ENCODE data around the gene ACTN1.
A peak's percentile ranks its signal among the peaks of the same experiment; 100 is the strongest.

ACTN1 gene

GRCh38 chr14:68951800-68952530, 27.1 kb downstream of the ACTN1 start:
- no peak for DNase-seq

- DNase-seq = peak in 8 of 51 donors; percentile 22 to 47 (median 38)
Measured at GRCh38 chr14:68951035-68951797, 27.9 kb downstream of the ACTN1 start.

DNA sequence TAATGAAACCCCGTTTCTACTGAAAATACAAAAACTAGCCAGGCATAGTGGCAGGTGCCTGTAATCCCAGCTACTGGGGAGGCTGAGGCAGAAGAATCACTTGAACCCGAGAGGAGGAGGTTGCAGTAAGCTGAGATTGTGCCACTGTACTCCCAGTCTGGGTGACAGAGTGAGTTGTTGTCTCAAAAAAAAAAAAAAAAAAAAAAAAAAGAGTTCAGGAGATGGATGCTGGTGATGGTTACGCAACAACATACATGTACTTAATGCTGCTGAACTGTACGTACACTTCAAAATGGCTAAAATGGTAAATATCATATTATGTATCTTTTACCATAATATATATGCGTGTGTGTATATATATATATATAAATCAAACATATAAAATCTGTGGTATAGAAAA, 29.0 kb downstream of the ACTN1 start:
- no peak for DNase-seq

DNA sequence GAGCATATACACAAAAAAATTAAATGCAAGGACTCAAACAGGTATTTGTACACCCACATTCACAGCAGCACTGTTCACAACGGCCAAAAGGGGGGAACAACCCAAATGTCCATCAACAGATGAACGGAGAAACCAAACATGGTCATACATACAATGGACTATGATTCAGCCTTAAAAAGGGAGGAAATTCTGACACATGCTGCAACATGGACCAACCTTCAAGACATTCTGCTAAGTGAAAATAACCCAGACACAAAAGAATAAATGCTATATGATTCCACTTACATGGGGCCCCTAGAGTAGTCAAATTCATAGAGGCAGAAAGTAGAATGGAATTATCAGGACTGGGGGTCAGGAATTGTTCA, 29.5 kb downstream of the ACTN1 start:
- no peak for DNase-seq

DNA sequence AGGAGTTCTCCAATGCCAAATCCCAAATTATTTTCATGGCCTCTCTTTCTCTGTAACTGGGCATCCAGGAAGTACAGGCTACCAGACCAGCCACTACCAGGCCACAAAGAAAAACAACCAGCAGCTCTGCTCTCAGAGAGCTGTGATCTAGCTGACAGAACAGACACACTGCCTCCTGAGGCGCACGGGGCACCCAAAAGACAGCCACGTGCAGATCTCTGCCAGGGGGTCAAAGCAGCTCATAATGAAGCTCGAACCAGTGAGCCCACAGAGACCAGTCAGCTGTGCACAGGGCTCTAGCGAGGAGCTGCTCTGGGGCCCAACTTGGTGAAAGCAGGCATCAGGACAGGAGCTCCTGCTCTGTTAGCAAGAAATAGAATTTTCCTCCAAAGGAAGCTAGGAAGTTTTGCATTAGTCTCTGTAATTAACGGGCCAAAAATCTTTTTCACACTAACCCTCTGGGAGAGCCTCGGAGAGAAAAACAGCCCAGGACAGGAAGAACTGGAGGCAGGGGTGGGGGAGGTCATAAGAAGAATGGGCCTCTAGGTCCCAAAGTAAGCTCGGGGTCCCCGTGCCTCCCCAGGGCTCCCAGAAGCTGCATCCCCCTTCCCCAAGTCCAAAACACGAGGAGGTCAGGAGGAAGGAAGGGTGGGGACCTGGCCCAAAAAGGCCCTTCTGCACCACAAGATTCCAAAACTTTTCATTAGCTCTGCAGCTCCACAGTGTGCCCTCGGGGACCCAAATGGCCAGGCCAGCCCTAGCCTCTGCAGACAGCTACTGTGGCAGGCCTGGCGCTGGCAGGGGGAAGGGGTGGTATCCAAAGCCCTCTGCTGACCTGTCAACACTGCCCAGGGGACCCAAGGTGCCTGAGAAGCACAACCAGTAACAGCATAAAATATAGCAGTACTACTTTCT, 30.2 kb downstream of the ACTN1 start:
- no peak for DNase-seq

- no peak for DNase-seq
Measured at GRCh38 chr14:68947802-68948201, 31.3 kb downstream of the ACTN1 start.

GRCh38 chr14:68946489-68946822, 32.6 kb downstream of the ACTN1 start:
- DNase-seq = no peak

DNA sequence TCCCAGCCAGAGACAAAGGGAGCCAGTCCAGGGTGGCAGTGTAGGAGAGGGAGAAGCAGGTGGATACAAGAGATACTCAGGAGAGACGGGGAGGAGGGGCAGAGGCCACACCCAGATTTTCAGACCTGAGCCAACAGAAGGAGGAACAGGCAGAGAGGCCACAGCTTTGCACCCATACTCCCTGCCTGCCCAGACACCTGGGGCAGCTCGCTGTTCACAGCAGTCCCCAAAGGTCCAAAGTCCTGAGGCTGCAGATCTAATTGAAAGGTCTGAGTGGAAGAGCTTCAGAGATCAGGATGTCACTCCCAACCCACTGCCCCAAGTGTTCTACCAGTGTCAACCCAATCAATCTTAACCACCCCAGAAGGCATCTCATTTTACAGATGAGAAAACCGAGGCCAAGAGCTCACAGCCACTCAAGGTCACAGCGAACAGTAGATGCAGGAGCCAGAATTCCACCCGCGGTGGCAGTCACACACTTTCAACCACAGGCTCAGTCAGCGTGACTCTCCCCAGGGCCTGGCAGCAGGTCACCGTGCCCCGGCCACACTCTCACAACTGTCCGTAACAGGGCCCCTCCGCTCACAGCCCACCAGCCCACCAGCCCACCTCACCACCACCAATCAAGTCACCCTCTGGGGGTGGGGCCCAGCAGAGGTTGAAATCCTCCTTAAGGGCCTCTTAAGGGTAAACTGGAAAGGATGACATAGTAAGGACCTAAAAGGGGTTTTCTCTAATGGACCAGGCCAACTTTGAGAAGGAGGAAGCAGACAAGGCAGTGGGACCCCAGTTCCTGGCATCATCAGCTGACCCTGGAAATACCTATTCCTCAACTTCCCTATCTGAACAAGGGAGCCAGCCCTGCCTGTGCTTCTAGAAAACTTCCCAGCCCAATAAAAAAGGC, 33.3 kb downstream of the ACTN1 start:
- DNase-seq = no peak

GRCh38 chr14:68945190-68945584, 33.9 kb downstream of the ACTN1 start:
- no peak for DNase-seq

DNA sequence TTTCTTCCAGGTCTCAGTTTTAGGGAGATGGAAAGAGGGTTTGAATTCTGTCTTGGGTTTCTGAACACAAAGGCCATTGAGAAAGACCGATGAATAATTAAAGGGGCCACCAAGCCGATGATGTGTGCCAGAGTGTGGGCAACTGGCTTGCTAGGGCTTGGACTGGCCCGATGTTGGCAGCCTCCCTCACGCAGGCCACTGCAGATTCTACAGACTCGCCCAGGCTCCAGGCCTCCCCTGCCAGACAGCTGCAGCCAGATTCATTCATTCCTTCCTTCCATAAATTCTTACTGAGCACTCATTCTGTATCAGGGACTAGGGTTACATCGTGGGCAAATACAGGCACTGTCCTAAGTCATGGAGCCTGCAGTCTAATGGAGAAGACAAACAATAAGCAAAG, 34.9 kb downstream of the ACTN1 start:
- peak in 3 of 51 donors; percentile 9 to 46 (median 26) for DNase-seq

GRCh38 chr14:68943107-68943506, 36.0 kb downstream of the ACTN1 start:
- DNase-seq = no peak

DNA sequence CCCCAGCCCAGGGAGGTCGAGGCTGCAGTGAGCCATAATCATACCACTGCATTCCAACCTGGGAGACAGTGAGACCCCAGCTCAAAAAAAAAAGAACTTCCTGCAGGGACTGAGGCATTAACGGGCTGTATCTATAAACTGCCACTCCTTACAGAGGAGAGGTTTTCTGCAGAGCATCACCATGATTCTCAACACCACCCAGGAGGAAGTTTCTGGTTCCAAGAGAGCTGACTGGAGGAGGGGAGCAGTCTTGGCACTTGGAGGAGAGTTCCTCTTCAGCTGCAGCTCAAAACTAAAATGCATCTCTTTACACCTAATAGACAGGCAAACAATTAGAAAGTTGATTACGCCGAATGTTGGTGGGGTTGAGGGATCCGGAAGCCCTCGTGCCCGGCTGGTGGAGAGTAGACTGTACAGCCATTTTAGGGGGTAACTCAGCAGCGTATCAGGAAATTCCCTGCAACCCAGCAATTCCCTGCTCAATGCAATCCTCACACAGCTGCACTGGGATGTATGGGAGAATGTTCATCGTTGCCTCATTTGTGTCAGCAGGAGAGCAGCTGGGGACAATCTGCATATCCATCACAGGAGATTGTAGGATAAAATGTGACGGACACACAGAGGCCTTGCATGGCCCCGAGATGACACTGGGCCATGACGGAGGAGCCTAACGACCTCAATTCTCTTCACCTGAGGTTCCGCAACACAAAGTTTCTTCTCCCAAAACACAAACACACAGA, 36.6 kb downstream of the ACTN1 start:
- DNase-seq = no peak

- no peak for DNase-seq
Measured at GRCh38 chr14:68941820-68942219, 37.3 kb downstream of the ACTN1 start.

DNA sequence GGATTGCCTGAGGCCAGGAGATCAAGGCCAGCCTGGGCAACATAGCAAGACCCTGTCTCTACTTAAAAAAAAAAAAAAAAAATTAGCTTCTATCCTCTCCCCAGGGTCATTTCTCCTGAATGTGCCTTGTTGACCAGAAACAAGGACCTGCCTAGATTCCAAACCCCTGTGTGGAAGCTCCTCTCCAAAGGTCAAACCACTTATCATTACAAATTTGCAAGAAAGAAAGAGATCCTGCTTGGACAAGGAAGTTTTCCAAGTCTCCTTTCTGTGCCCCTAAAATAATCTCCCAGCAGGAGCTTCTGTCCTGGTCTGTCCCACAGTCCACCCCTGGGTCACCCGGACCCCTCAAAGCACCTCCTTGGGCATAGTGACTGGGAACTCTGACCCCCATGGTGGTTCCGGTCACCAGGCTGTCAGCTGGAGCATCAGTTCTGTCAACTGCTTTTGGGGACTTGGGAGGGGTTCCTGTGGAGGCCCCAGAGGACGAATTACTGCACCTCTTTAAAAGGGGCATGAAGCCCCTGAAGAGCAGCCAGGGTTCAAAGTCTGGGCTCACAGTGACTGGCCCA, 38.4 kb downstream of the ACTN1 start:
- DNase-seq = no peak

DNA sequence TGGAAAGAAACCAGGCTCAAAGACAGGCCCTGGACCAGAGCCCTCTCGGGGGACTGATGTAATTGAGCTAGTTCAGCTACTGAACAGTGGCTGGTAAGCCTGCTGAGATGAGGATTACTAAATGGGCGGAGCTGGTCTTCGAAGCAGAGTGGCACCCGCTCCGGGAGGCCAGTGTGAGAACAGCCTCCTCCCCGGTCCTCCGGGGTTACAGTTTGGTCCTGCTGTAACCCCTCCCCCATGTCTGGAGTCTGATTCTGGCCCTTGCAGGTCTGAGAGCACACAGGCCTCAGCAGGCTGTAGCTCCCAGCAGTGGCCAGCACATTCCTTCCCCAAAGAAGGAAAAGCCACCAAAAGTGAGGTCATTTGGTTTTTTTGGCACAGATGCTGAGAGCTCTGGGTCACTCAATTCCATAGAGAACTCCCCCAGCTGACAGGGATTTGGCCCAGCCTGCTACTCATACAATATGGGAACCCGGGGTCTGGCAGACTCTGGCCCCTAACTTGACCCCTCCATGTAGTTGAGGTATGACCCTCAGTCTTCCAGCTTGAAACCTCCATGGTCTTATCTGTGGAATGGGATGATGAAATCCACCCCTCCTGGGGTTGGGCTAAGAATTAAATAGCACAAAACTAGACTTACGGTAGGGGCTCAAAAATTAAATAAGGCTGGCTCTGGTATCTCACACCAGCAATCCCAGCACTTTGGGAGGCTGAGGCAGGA, 39.0 kb downstream of the ACTN1 start:
- peak in 1 of 51 donors; percentile 24 for DNase-seq

DNA sequence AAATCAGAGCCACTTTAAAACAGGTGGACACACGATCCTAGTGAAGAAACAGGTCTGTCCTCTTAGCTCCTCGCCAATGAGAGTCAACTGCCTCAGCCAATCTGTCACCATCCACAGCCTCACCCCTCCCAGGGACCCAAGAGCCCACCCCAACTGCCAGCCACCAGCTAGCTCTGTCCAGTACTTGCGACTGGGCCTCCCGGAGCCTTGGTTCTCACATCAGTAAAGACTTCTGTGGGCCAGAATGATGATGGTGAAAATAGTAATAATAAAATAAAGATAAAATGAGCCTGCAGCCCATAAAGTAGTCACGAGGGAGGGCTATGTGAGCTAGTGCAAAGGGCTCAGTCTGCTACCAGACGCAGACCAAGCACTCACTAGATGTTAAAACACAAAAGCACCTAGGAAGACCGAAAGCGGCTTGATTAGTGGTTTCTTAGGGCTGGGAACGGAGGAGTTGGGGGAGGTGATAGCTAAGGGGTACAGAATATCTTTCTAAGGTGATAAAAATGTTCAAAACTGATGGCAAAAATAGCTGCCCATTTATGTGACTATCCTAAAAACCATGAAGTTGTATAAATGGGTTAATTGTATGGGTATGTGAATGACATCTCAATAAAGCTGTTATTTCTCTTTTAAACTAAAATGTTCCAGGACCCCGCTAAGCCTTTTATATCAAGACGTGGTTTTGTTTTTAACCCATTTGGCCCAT, 39.8 kb downstream of the ACTN1 start:
- no peak for DNase-seq

GRCh38 chr14:68938271-68939150, 40.6 kb downstream of the ACTN1 start:
- no peak for DNase-seq

Measured in hypothalamus (tissue), 51 donors.